ENCODE results near the gene EFNA3. TPM values are rescaled to one million over a fixed set of nuclear protein-coding genes. Genes with fewer than 3 reads are reported as not detected.

The EFNA3 gene
- total RNA-seq, 2 experiments from 2014 or later: 0.22 to 0.47 TPM

DNA sequence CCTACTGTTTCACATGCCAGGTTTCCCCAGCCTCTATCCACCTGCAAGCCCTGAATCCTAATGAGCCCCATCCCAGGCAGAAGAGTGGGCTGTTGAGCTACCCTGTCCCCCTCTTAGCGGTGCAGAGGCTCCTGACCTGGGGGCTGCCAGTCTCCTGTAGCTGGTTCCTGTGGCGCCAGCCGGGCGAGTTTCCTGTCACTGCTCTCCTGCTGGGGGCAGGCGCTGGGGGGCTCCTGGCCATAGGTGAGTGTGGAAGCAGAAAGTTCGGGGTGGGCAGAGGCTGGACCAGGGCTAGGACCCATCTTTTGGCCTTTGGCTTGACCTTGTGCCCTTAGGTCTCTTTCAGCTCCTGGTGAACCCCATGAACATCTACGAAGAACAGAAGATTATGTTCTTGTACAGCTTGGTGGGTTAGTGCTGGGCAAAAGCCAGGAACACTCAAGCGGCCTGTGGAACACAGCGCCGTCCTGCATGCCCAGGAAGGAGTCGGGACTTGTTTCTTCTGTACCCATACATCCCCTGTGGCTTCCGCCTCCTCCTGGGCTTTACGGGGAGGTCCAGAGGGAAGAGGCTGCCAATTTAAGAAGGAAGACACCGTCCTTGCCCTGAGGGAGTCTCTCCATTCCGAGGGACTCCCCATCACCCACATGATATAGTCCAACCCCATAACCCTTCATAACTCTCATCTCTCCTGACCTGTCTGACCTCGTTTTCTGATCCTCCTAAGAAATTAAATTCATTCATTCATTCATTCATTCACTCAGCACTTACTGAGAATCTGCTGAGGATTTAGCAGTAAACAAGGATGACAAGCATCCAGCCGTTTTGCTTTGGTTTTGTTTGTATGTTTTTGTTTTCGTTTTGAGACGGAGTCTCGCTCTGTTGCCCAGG lies 44.1 kb upstream of the EFNA3 start:
- Histone ChIP-seq H3K27ac (ENCODE audit: low read depth in 1 of 2, low read length in 2 of 2) (no peak overlapping the region), H3K27me3 (ENCODE audit: control insufficient read depth in 1 of 2, insufficient read depth in 2 of 2, low read length in 2 of 2) (no peaks in the 10 kb centered on the region), H3K9me3 (ENCODE audit: control insufficient read depth in 1 of 2, insufficient read depth in 1 of 2, low read length in 2 of 2) (no peaks in the 10 kb centered on the region), H3K4me1 (ENCODE audit: insufficient read depth, low read length) (no peaks in the 10 kb centered on the region), H3K36me3 (ENCODE audit: insufficient read depth, low read length) (no peaks in the 10 kb centered on the region), H3K4me3 (ENCODE audit: low read length) (no peak overlapping the region)
- Mint-ChIP-seq H3K4me3 (no peak overlapping the region), H3K27me3 (no peaks in the 10 kb centered on the region), H3K9me3 (no peaks in the 10 kb centered on the region), H3K4me1 (ENCODE audit: low read depth) (no peaks in the 10 kb centered on the region), H3K27ac (no peak overlapping the region), H3K36me3 (ENCODE audit: low read depth) (no peaks in the 10 kb centered on the region)
- DNase-seq (no peak), ATAC-seq (ENCODE audit: poor library complexity) (no peak)
- CTCF ChIA-PET: no interaction called here
- TF ChIP-seq, protein P1, sequence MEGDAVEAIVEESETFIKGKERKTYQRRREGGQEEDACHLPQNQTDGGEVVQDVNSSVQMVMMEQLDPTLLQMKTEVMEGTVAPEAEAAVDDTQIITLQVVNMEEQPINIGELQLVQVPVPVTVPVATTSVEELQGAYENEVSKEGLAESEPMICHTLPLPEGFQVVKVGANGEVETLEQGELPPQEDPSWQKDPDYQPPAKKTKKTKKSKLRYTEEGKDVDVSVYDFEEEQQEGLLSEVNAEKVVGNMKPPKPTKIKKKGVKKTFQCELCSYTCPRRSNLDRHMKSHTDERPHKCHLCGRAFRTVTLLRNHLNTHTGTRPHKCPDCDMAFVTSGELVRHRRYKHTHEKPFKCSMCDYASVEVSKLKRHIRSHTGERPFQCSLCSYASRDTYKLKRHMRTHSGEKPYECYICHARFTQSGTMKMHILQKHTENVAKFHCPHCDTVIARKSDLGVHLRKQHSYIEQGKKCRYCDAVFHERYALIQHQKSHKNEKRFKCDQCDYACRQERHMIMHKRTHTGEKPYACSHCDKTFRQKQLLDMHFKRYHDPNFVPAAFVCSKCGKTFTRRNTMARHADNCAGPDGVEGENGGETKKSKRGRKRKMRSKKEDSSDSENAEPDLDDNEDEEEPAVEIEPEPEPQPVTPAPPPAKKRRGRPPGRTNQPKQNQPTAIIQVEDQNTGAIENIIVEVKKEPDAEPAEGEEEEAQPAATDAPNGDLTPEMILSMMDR (IDR thresholded peaks at IDR 0.05): no peak
- POLR2A ChIA-PET: interaction anchor here (0.7 kb wide), 1 partner anchor 12 kb away, joined by 3 read pairs; no protein-coding TSS in a partner anchor
- intact Hi-C loops (cut with DNase I, micrococcal nuclease): loop anchor here in 1 of 2 experiments (10.0 kb wide), 1 partner anchor 120 kb away; no protein-coding TSS in a partner anchor

DNA sequence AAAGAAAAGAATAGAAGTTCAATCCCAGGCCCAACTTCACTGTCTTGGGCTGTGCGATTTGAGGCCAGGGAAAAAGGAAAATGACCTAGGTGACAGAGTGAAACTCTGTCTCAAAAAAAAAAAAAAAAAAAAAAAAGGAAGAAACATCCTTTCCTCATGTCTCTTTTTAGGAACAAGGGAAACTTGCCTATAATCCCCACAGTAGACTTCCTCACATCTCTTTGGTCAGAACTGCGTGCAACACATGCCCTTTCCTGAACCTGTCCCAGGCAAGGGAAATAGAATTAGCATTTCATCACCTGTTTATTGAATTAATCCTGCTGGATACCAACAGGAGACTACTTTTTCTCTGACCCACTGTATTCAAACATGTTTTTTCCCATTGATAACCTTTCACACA lies 42.7 kb upstream of the EFNA3 start:
- Mint-ChIP-seq H3K27ac (no peak overlapping the region), H3K4me3 (no peak overlapping the region), H3K36me3 (ENCODE audit: low read depth) (no peaks in the 10 kb centered on the region), H3K27me3 (no peaks in the 10 kb centered on the region), H3K9me3 (no peaks in the 10 kb centered on the region), H3K4me1 (ENCODE audit: low read depth) (no peaks in the 10 kb centered on the region)
- ATAC-seq (ENCODE audit: poor library complexity): no peak
- CTCF ChIA-PET: no interaction called here
- no peak for DNase-seq
- no peak overlapping the region for H3K27ac ChIP-seq (ENCODE audit: low read depth in 1 of 2, low read length in 2 of 2)
- POLR2A ChIA-PET: no interaction called here
- no peaks in the 10 kb centered on the region for H3K36me3 ChIP-seq (ENCODE audit: insufficient read depth, low read length)
- H3K4me3 ChIP-seq (ENCODE audit: low read length): no peak overlapping the region
- no peaks in the 10 kb centered on the region for H3K9me3 ChIP-seq (ENCODE audit: control insufficient read depth in 1 of 2, insufficient read depth in 1 of 2, low read length in 2 of 2)
- TF ChIP-seq, protein P1 (IDR thresholded peaks at IDR 0.05): no peak
- no peaks in the 10 kb centered on the region for H3K27me3 ChIP-seq (ENCODE audit: control insufficient read depth in 1 of 2, insufficient read depth in 2 of 2, low read length in 2 of 2)
- H3K4me1 ChIP-seq (ENCODE audit: insufficient read depth, low read length): no peaks in the 10 kb centered on the region
- intact Hi-C loops (cut with DNase I, micrococcal nuclease): loop anchor here in 1 of 2 experiments (10.0 kb wide), 1 partner anchor 119 kb away; no protein-coding TSS in a partner anchor

DNA sequence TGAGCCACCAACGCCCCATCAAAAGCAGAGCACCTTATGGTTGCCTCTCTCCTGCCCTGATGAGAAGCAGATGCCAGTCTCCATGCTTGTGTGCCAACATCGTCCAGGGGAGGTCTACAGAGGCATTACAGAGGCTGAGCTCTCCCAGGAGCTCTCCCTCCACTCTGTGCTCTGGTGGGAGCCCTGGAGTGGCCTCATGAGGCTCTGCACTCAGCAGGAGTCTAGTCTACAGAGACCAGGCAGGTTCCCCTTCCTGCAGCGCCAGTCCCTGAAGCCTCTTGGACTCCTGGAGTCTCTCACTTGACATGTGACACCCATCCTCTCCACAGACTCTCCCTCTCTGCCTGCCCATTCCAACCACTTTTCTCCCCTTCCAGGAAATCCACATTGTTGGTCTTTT lies 41.6 kb upstream of the EFNA3 start:
- Histone ChIP-seq H3K27ac (ENCODE audit: low read depth in 1 of 2, low read length in 2 of 2) (no peak overlapping the region), H3K4me1 (ENCODE audit: insufficient read depth, low read length) (no peaks in the 10 kb centered on the region), H3K4me3 (ENCODE audit: low read length) (no peak overlapping the region), H3K36me3 (ENCODE audit: insufficient read depth, low read length) (no peaks in the 10 kb centered on the region), H3K27me3 (ENCODE audit: control insufficient read depth in 1 of 2, insufficient read depth in 2 of 2, low read length in 2 of 2) (no peaks in the 10 kb centered on the region), H3K9me3 (ENCODE audit: control insufficient read depth in 1 of 2, insufficient read depth in 1 of 2, low read length in 2 of 2) (no peaks in the 10 kb centered on the region)
- Mint-ChIP-seq H3K27ac (no peak overlapping the region), H3K4me3 (no peak overlapping the region), H3K4me1 (ENCODE audit: low read depth) (no peaks in the 10 kb centered on the region), H3K27me3 (no peaks in the 10 kb centered on the region), H3K36me3 (ENCODE audit: low read depth) (no peaks in the 10 kb centered on the region), H3K9me3 (no peaks in the 10 kb centered on the region)
- TF ChIP-seq, protein P1 (IDR thresholded peaks at IDR 0.05): no peak
- DNase-seq (no peak), ATAC-seq (ENCODE audit: poor library complexity) (no peak)
- ChIA-PET POLR2A (no interaction called here), CTCF (no interaction called here)
- intact Hi-C loops (cut with DNase I, micrococcal nuclease): loop anchor here in 1 of 2 experiments (10.0 kb wide), 1 partner anchor 118 kb away; no protein-coding TSS in a partner anchor

Measured in CD4-positive, alpha-beta T cell (primary cell).